ENCODE results near the gene HIVEP3.

The HIVEP3 gene

DNA sequence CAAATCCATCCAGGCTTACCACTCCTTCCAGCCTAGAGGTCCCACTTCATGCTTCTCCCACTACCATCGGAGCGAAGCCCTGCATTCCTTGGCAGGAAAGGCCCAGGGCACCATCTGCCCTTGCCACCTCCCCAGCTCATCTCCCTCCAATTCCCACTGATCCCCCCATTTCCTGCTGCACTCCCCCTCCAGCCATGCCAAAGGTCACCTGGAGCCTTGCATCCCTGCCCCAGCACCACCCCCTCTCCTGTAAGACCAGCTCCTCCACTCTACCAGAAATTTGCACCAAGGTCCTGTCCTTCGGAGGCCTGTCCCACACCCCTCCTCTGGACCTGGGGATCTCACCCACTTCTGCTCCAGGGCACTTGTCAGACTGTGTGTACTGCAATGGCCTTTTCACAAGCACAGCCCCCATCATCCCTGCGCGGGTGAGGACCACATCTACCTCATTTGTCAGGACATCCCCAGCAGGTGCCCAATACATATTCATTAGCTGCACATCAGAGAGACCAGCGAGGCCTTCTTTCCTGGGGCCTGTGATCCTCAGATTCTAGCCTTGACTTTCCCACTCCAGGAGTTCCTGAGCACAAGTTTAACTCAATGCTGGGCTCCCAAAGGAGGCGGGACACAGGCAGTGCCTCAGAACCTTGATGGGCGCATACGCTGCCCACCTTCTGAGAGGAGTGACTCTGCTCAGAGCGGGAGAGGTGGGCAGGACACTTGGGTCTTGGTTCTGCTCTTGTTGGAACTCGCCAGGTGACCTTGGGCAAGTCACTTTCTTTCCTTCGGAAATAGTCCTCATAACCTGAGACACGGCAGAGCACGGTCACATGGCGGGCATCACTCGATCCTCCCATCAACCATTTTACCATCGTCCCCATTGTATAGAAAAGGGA, 384.3 kb downstream of the HIVEP3 start:
- no peaks in the 10 kb centered on the region for H3K79me2 ChIP-seq (ENCODE audit: low read length)
- no peaks in the 10 kb centered on the region for H3K36me3 ChIP-seq (replicated peaks; ENCODE audit: insufficient read depth, low read length)
- no peaks in the 10 kb centered on the region for H4K20me1 ChIP-seq (ENCODE audit: insufficient read depth, low read length)
- no peak overlapping the region for H2AFZ ChIP-seq (ENCODE audit: low read length)
- no peak for DNase-seq
- no peak overlapping the region for H3K4me3 ChIP-seq (ENCODE audit: low read length)
- no peaks in the 10 kb centered on the region for H3K27me3 ChIP-seq (replicated peaks; ENCODE audit: insufficient read depth, low read length)
- no peak overlapping the region for H3K9ac ChIP-seq (ENCODE audit: low read length)
- TF ChIP-seq EZH2 (optimal IDR thresholded peaks at IDR 0.05; ENCODE audit: low read depth, low read length) (no peak), EZH2phosphoT487 (IDR thresholded peaks at IDR 0.05; ENCODE audit: low read length) (no peak)
- TF ChIP-seq, protein P1, sequence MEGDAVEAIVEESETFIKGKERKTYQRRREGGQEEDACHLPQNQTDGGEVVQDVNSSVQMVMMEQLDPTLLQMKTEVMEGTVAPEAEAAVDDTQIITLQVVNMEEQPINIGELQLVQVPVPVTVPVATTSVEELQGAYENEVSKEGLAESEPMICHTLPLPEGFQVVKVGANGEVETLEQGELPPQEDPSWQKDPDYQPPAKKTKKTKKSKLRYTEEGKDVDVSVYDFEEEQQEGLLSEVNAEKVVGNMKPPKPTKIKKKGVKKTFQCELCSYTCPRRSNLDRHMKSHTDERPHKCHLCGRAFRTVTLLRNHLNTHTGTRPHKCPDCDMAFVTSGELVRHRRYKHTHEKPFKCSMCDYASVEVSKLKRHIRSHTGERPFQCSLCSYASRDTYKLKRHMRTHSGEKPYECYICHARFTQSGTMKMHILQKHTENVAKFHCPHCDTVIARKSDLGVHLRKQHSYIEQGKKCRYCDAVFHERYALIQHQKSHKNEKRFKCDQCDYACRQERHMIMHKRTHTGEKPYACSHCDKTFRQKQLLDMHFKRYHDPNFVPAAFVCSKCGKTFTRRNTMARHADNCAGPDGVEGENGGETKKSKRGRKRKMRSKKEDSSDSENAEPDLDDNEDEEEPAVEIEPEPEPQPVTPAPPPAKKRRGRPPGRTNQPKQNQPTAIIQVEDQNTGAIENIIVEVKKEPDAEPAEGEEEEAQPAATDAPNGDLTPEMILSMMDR (IDR thresholded peaks at IDR 0.05; ENCODE audit: low read length): no peak
- H3K4me1 ChIP-seq (ENCODE audit: low read length): no peaks in the 10 kb centered on the region
- no peak overlapping the region for H3K4me2 ChIP-seq (ENCODE audit: low read depth, low read length)
- H3F3A ChIP-seq (ENCODE audit: insufficient read depth, low read length): no peaks in the 10 kb centered on the region
- H3K27ac ChIP-seq (ENCODE audit: low read length): no peak overlapping the region
- no peaks in the 10 kb centered on the region for H3K9me3 ChIP-seq (replicated peaks; ENCODE audit: insufficient read depth, low read length)
- no peaks in the 10 kb centered on the region for H3K9me2 ChIP-seq (replicated peaks; ENCODE audit: insufficient read depth, low read length)

DNA sequence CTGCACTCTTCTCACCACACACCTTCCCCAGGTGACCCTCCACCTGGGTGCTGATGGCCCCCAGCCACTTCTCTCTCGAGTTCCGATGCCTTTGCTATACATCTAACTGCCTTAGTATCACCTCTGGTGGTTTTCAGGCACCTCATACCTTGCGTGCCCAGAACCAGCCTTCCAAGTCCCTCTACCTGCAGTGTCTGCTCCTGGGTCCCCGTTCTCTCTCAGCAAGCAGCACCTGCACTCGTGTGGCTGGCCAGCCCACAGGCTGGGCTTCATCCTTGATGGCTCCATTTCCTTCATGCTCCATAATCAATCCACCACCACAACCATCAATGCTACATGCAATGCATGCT, 385.0 kb downstream of the HIVEP3 start:
- Histone ChIP-seq H3K79me2 (ENCODE audit: low read length) (no peaks in the 10 kb centered on the region), H3F3A (ENCODE audit: insufficient read depth, low read length) (no peaks in the 10 kb centered on the region), H3K9me2 (replicated peaks; ENCODE audit: insufficient read depth, low read length) (no peaks in the 10 kb centered on the region), H3K4me1 (ENCODE audit: low read length) (no peaks in the 10 kb centered on the region), H3K9me3 (replicated peaks; ENCODE audit: insufficient read depth, low read length) (no peaks in the 10 kb centered on the region), H3K4me3 (ENCODE audit: low read length) (no peak overlapping the region), H4K20me1 (ENCODE audit: insufficient read depth, low read length) (no peaks in the 10 kb centered on the region), H2AFZ (ENCODE audit: low read length) (no peak overlapping the region), H3K27ac (ENCODE audit: low read length) (no peak overlapping the region), H3K36me3 (replicated peaks; ENCODE audit: insufficient read depth, low read length) (no peaks in the 10 kb centered on the region), H3K9ac (ENCODE audit: low read length) (no peak overlapping the region), H3K27me3 (replicated peaks; ENCODE audit: insufficient read depth, low read length) (no peaks in the 10 kb centered on the region), H3K4me2 (ENCODE audit: low read depth, low read length) (no peak overlapping the region)
- TF ChIP-seq EZH2phosphoT487 (IDR thresholded peaks at IDR 0.05; ENCODE audit: low read length): no peak
- DNase-seq: no peak

- Histone ChIP-seq H3K9me2 (replicated peaks; ENCODE audit: insufficient read depth, low read length) (no peaks in the 10 kb centered on the region), H3F3A (ENCODE audit: insufficient read depth, low read length) (no peaks in the 10 kb centered on the region), H3K4me3 (ENCODE audit: low read length) (no peak overlapping the region), H4K20me1 (ENCODE audit: insufficient read depth, low read length) (no peaks in the 10 kb centered on the region), H2AFZ (ENCODE audit: low read length) (no peak overlapping the region), H3K9me3 (replicated peaks; ENCODE audit: insufficient read depth, low read length) (no peaks in the 10 kb centered on the region), H3K4me1 (ENCODE audit: low read length) (no peaks in the 10 kb centered on the region), H3K4me2 (ENCODE audit: low read depth, low read length) (no peak overlapping the region), H3K27me3 (replicated peaks; ENCODE audit: insufficient read depth, low read length) (no peaks in the 10 kb centered on the region), H3K27ac (ENCODE audit: low read length) (no peak overlapping the region), H3K79me2 (ENCODE audit: low read length) (no peaks in the 10 kb centered on the region), H3K9ac (ENCODE audit: low read length) (no peak overlapping the region), H3K36me3 (replicated peaks; ENCODE audit: insufficient read depth, low read length) (no peaks in the 10 kb centered on the region)
- no peak for DNase-seq
- TF ChIP-seq EZH2 (optimal IDR thresholded peaks at IDR 0.05; ENCODE audit: low read depth, low read length) (no peak), EZH2phosphoT487 (IDR thresholded peaks at IDR 0.05; ENCODE audit: low read length) (no peak)
- TF ChIP-seq, protein P1 (IDR thresholded peaks at IDR 0.05; ENCODE audit: low read length): no peak
Observed at GRCh38 chr1:41533016-41533730, 385.5 kb downstream of the HIVEP3 start.
